Body of pancreas (tissue), 4 donors: ENCODE results near the gene BOLA3. TPM values are rescaled to one million over a fixed set of nuclear protein-coding genes. Genes with fewer than 3 reads are reported as not detected.

Source experiments
- ATAC-seq: fragments of 150-250 bp; one replicate; pipeline ENCODE4 v1.9.1; 2016
- DNase-seq, 4 donors: peaks; one replicate each; pipeline ENCODE4 v3.0.0-alpha.2; 2019
- H3K27ac ChIP-seq, 4 donors: fragments of 200-600 bp; sonication (generic); 1 replicate in 3 of 4; 2 replicates in 1 of 4; pipeline versions ENCODE4 v1.5.1 to v1.6.1; 2016 to 2019; ENCODE audit warnings: mild to moderate bottlenecking in 1 of 4, mixed read lengths in 1 of 4, moderate library complexity in 1 of 4
- H3K27me3 ChIP-seq, 2 donors: fragments of 200-600 bp; sonication (generic); one replicate each; pipeline ENCODE4 v1.6.0; 2016; ENCODE audit warnings: mild to moderate bottlenecking in 1 of 2
- H3K36me3 ChIP-seq, 2 donors: fragments of 200-600 bp; sonication (generic); replicated peaks in 1 of 2; 2 replicates each; pipeline ENCODE4 v1.5.1; 2016; ENCODE audit warnings: low read depth in 2 of 2; ENCODE audit not compliant: insufficient read depth in 1 of 2
- H3K4me1 ChIP-seq: fragments of 200-600 bp; sonication (generic); one replicate; pipeline ENCODE4 v1.6.0; 2016
- H3K4me3 ChIP-seq, 2 donors: fragments of 200-600 bp; sonication (generic); 1 replicate in 1 of 2; 2 replicates in 1 of 2; pipeline ENCODE4 v1.5.1; 2016 to 2019
- H3K9me3 ChIP-seq, 3 donors: fragments of 200-600 bp; sonication (generic); 1 replicate in 2 of 3; 2 replicates in 1 of 3; pipeline ENCODE4 v1.5.1; 2016
- POLR2A ChIP-seq, 3 donors: fragments of 450-650 bp; IDR thresholded peaks; one replicate each; pipeline ENCODE4 v1.6.1; 2016; ENCODE audit warnings: antibody characterized with exemption in 3 of 3, mild to moderate bottlenecking in 2 of 3
- WGBS, 2 donors: methylation state at CpG; one replicate each; pipeline ENCODE4 v1.1.5; 2017; 5-methylcytosine and 5-hydroxymethylcytosine counted together
- intact Hi-C: fragments of 100-400 bp; cut with DNase I; formaldehyde crosslinking; loops from one replicate; pipeline ENCODE4 v1.15.1; 2023
- total RNA-seq, 2 donors: library from RNA; depleted of rRNA; stranded (reverse); fragments of >200 nt; gene quantifications; one replicate each; pipeline ENCODE4 v1.1.0, GENCODE V29; 2016
- TF ChIP-seq, protein P1 (sequence below), 7 experiments: fragments of 450-650 bp in 4 of 7; fragments of 200-600 bp in 3 of 7; sonication (generic) in 3 of 7; IDR thresholded peaks; one replicate each; pipeline ENCODE4 v1.5.1; 2016 to 2019; ENCODE audit warnings: antibody characterized with exemption in 7 of 7

The BOLA3 gene
- total RNA-seq, 2 donors from 2014 or later, result 17.1 to 41.5 TPM

DNA sequence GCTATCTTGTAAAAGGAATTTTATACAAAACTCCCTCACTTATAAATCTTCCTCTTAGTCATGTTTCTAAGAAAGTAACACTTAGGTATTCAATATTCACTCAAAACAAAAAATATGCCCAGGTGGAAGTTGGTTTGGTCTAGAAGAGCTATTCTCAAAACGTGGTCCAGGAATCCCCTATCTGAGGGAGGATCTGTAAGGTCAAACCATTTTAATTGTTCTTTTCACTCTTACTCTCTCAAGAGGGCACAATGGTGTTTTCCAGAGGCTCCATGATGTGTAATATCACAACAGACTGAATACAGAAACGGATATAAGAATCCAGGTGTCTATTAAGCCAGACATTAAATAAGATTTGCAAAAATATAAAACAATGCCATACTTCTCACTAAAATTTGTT lies 21.0 kb upstream of the BOLA3 start:
- no peak for ATAC-seq
- H3K4me1 ChIP-seq, result no peaks in the 10 kb centered on the region
- H3K9me3 ChIP-seq, result no peaks in the 10 kb centered on the region
- no peak for TF ChIP-seq POLR2A (IDR thresholded peaks at IDR 0.05)
- TF ChIP-seq, protein P1, sequence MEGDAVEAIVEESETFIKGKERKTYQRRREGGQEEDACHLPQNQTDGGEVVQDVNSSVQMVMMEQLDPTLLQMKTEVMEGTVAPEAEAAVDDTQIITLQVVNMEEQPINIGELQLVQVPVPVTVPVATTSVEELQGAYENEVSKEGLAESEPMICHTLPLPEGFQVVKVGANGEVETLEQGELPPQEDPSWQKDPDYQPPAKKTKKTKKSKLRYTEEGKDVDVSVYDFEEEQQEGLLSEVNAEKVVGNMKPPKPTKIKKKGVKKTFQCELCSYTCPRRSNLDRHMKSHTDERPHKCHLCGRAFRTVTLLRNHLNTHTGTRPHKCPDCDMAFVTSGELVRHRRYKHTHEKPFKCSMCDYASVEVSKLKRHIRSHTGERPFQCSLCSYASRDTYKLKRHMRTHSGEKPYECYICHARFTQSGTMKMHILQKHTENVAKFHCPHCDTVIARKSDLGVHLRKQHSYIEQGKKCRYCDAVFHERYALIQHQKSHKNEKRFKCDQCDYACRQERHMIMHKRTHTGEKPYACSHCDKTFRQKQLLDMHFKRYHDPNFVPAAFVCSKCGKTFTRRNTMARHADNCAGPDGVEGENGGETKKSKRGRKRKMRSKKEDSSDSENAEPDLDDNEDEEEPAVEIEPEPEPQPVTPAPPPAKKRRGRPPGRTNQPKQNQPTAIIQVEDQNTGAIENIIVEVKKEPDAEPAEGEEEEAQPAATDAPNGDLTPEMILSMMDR (IDR thresholded peaks at IDR 0.05), result no peak
- H3K4me3 ChIP-seq, result no peak overlapping the region
- WGBS, 2 donors, result 65 to 70% methylated on average over 2 of the region's 2 CpGs
- intact Hi-C loops, result no loop called here
- no peaks in the 10 kb centered on the region for H3K27me3 ChIP-seq
- no peak overlapping the region for H3K27ac ChIP-seq
- H3K36me3 ChIP-seq, result peaks cover 4 to 30% of the 10 kb centered on the region in 2 donors
- DNase-seq, result no peak

DNA sequence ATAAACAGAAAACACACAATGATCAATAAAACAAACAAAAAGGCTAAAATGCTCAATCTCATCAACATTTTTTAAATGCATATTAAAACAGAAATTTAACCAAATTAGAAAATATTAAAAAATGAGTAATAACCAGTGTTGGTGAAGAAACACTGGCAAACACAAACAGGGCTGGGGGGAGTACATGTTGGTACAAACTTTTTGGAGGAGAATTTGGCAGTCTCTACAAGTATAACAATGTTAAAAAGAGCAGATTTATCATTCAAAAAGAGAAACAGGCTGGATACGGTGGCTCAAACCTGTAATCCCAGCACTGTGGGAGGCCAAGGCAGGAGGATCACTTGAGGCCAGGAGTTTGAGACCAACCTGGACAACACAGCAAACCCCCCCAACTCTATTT lies 17.0 kb upstream of the BOLA3 start:
- TF ChIP-seq, protein P1 (IDR thresholded peaks at IDR 0.05), result no peak
- no peak for TF ChIP-seq POLR2A (IDR thresholded peaks at IDR 0.05)
- WGBS, 2 donors, result 95 to 96% methylated on average over 1 of the region's 1 CpG
- Histone ChIP-seq H3K4me1 (no peaks in the 10 kb centered on the region), H3K4me3 (no peak overlapping the region), H3K9me3 (no peaks in the 10 kb centered on the region), H3K27me3 (no peaks in the 10 kb centered on the region), H3K36me3 (peaks cover 4 to 32% of the 10 kb centered on the region in 2 donors), H3K27ac (no peak overlapping the region)
- ATAC-seq (no peak), DNase-seq (no peak)
- intact Hi-C loops, result no loop called here

DNA sequence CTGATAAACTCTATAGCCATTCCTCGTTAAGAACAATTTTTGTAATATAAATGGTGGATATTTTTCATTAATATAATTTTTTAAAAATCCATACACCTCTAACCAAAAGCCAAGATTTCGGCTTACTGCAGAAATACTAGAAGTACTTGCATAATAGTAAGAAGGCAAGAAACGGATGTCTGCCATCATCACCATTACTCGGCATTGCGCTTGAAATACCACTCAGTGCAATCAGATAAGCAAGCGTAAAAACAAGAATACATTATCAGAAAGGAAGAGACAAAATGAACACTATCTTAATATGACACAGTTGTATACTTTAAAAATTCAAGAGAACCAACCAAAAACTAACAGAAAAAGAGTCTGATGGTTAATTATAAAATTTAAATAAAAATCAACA lies 15.2 kb upstream of the BOLA3 start:
- ATAC-seq (no peak), DNase-seq (no peak)
- no peaks in the 10 kb centered on the region for H3K9me3 ChIP-seq
- intact Hi-C loops, result no loop called here
- H3K4me1 ChIP-seq, result no peaks in the 10 kb centered on the region
- H3K27ac ChIP-seq, result no peak overlapping the region
- 92 to 95% methylated on average over 6 of the region's 6 CpGs for WGBS, 2 donors
- H3K4me3 ChIP-seq, result no peak overlapping the region
- H3K27me3 ChIP-seq, result no peaks in the 10 kb centered on the region
- H3K36me3 ChIP-seq, result peaks cover 4 to 30% of the 10 kb centered on the region in 2 donors
- TF ChIP-seq, protein P1 (IDR thresholded peaks at IDR 0.05), result no peak
- no peak for TF ChIP-seq POLR2A (IDR thresholded peaks at IDR 0.05)

DNA sequence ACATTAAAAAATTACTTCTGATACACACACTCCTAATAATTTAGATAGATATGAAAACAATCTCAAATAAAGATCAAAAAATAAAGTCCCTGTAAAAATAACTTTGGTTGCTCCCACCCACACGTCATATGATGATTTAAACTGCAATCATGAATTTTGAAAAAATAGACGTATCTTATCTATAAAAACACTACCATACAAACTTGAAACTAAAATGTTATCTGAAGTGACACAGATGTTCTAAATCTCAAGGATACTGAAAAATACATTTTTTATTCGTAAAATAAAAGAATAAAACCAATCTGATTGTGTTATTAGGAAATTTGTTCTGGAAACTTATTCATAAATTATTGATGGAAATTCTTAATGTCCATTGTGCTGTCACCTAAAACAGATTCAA lies 8.1 kb upstream of the BOLA3 start:
- no peak overlapping the region for H3K4me3 ChIP-seq
- DNase-seq (no peak), ATAC-seq (no peak)
- H3K4me1 ChIP-seq, result peaks cover 6% of the 10 kb centered on the region
- peaks cover 0 to 12% of the 10 kb centered on the region in 2 donors for H3K36me3 ChIP-seq
- WGBS, 2 donors, result 35% methylated on average over 3 of the region's 3 CpGs
- no peak for TF ChIP-seq POLR2A (IDR thresholded peaks at IDR 0.05)
- TF ChIP-seq, protein P1 (IDR thresholded peaks at IDR 0.05), result no peak
- no peaks in the 10 kb centered on the region for H3K9me3 ChIP-seq
- H3K27me3 ChIP-seq, result no peaks in the 10 kb centered on the region
- H3K27ac ChIP-seq, result no peak overlapping the region
- intact Hi-C loops, result no loop called here

DNA sequence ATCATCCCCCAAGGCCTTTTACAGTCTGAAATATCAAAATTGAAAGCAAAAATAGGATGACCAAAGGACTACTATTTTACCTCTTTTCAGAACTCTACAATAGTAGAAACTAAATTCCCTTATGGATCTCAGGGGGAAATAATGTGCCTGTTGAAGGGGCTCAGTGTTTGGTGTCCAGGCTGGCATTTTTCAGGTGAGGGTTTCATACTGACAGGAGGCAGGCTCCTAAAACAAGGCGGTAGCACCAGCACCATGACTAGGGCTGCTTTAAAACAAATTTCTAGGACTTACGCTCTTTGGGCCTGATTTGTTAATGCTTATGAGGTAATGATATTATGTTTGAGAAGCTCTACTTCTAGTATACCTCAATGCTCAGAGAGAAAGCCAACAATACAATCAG lies 5.2 kb upstream of the BOLA3 start:
- Histone ChIP-seq H3K36me3 (peaks cover 0 to 10% of the 10 kb centered on the region in 2 donors), H3K27me3 (no peaks in the 10 kb centered on the region), H3K4me1 (peaks cover 15% of the 10 kb centered on the region), H3K27ac (no peak overlapping the region), H3K4me3 (no peak overlapping the region), H3K9me3 (no peaks in the 10 kb centered on the region)
- TF ChIP-seq, protein P1 (IDR thresholded peaks at IDR 0.05), result no peak
- no peak for TF ChIP-seq POLR2A (IDR thresholded peaks at IDR 0.05)
- no peak for DNase-seq
- ATAC-seq, result no peak
- intact Hi-C loops, result no loop called here
- whole genome bisulfite sequencing, 2 donors, result 95 to 100% methylated on average over 2 of the region's 2 CpGs
